ENCODE results near the gene RAP1A. TPM values are rescaled to one million over a fixed set of nuclear protein-coding genes. Genes with fewer than 3 reads are reported as not detected.
A peak's percentile ranks its signal among the peaks of the same experiment; 100 is the strongest.

Gene RAP1A
- total and polyA plus RNA-seq, 2 experiments from 2014 or later: 37.6 to 40.0 TPM

DNA sequence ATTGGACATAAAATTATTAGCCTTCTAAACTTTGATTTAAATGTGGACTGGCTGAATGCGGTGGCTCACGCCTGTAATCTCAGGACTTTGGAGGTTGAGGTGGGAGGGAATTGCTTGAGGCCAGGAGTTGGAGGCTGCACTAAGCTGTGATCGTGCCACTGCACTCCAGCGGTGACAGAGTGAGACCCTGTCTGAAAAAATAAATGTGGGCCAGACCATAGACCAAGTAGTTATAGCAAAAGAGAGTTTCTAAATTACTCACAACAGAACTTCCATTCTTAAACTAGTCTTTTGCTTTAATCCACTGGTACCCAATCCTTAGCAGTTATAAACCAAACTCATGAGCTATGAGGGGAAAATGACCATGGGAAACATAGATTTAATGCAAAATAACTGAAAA is 35.2 kb downstream of the RAP1A start:
- H2AFZ ChIP-seq: no peak overlapping the region
- H4K20me1 ChIP-seq (ENCODE audit: insufficient read depth): peaks cover 6% of the 10 kb centered on the region; the same call in 1 of the 2 replicates
- no peak overlapping the region for H3K4me2 ChIP-seq (ENCODE audit: unreplicated experiment)
- no peak overlapping the region for H3K27ac ChIP-seq
- WGBS, 2 experiments (ENCODE audit: low coverage in 1 of 2, low lambda C conversion rate in 2 of 2, missing lambda C conversion rate in 2 of 2): 96 to 98% methylated on average over 4 of the region's 4 CpGs
- in situ Hi-C loops (cut with MboI): no loop called here
- no peak overlapping the region for H3K9ac ChIP-seq
- H3K4me3 ChIP-seq: no peak overlapping the region
- H3K27me3 ChIP-seq (replicated peaks; ENCODE audit: insufficient read depth): no peaks in the 10 kb centered on the region
- H3K4me1 ChIP-seq (ENCODE audit: insufficient read depth): peaks cover 12% of the 10 kb centered on the region; the same call in 1 of the 2 replicates
- H3K9me3 ChIP-seq (ENCODE audit: low read depth): no peaks in the 10 kb centered on the region
- H3K79me2 ChIP-seq (ENCODE audit: insufficient read depth): peaks cover 100% of the 10 kb centered on the region
- H3K9me2 ChIP-seq (ENCODE audit: insufficient read depth): no peaks in the 10 kb centered on the region
- H3K36me3 ChIP-seq (ENCODE audit: low read depth): peaks cover 4% of the 10 kb centered on the region; the same call in 1 of the 2 replicates
- no peak for TF ChIP-seq EZH2 (IDR thresholded peaks at IDR 0.05; ENCODE audit: insufficient read depth, poor library complexity, severe bottlenecking)
- no peak for TF ChIP-seq EZH2phosphoT487 (IDR thresholded peaks at IDR 0.05; ENCODE audit: insufficient read depth, low read depth)
- DNase-seq: no peak
- H3F3A ChIP-seq (ENCODE audit: insufficient read depth): peaks cover 14% of the 10 kb centered on the region; the same call in 1 of the 2 replicates

DNA sequence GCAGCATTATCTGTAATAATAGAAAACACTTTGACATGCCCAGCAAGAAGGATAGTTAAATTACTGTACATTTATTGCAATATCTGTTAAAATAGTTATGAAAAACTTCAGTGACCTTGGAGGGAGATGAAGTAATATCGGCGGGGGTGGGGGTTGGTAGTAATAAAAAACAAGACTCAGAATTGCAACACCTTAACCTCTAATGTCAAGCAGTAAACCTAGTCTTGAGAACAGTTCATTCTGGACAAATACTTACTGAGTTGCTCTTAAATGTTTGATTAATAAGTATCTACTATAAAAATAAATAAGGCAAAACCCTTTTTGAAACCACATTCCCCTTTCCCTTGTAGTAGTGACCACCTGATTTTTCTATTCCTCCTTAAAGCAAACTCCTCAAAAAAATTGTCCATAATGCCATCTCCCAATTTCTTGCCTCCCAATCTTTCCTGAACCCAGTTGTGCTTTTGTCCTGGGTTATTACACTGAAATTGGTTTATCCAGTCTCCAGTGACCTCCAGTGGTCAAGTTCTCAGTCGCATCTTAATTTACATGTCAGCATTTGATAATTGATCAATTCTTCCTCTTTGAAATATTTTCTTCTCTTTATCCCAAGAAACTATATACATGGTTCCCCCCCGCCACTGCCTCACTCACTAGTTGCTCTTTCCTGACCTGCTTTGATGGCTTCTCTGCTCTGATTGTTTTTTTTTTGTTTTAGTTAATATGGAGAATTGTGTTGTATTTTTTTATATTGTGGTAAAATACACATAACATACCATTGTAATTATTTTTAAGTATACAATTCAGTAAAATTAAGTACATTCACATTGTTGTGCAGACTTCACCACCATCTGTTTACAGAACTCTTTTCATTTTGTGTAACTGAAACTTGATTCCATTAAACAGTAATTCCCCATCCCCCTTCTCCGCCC is 36.8 kb downstream of the RAP1A start:
- Histone ChIP-seq H3K9ac (no peak overlapping the region), H4K20me1 (ENCODE audit: insufficient read depth) (peaks cover 11% of the 10 kb centered on the region; the same call in 1 of the 2 replicates), H3K36me3 (ENCODE audit: low read depth) (no peaks in the 10 kb centered on the region), H3K27me3 (replicated peaks; ENCODE audit: insufficient read depth) (no peaks in the 10 kb centered on the region), H3K4me1 (ENCODE audit: insufficient read depth) (peaks cover 24% of the 10 kb centered on the region), H3K4me2 (ENCODE audit: unreplicated experiment) (no peak overlapping the region), H3K27ac (no peak overlapping the region), H3K4me3 (no peak overlapping the region), H3K9me3 (ENCODE audit: low read depth) (no peaks in the 10 kb centered on the region), H3F3A (ENCODE audit: insufficient read depth) (peaks cover 23% of the 10 kb centered on the region; the same call in 1 of the 2 replicates), H2AFZ (no peak overlapping the region), H3K9me2 (ENCODE audit: insufficient read depth) (no peaks in the 10 kb centered on the region), H3K79me2 (ENCODE audit: insufficient read depth) (peaks cover 100% of the 10 kb centered on the region)
- TF ChIP-seq EZH2phosphoT487 (IDR thresholded peaks at IDR 0.05; ENCODE audit: insufficient read depth, low read depth) (no peak), EZH2 (IDR thresholded peaks at IDR 0.05; ENCODE audit: insufficient read depth, poor library complexity, severe bottlenecking) (no peak)
- in situ Hi-C loops (cut with MboI): no loop called here
- 52 to 55% methylated on average over 5 of the region's 5 CpGs for WGBS, 2 experiments (ENCODE audit: low coverage in 1 of 2, low lambda C conversion rate in 2 of 2, missing lambda C conversion rate in 2 of 2)
- DNase-seq: peak; percentile 75

- peaks cover 24% of the 10 kb centered on the region for H3K4me1 ChIP-seq (ENCODE audit: insufficient read depth)
- no peak overlapping the region for H3K4me2 ChIP-seq (ENCODE audit: unreplicated experiment)
- H3K9me2 ChIP-seq (ENCODE audit: insufficient read depth): no peaks in the 10 kb centered on the region
- H2AFZ ChIP-seq: no peak overlapping the region
- no peak overlapping the region for H3K9ac ChIP-seq
- no peak overlapping the region for H3K27ac ChIP-seq
- no peaks in the 10 kb centered on the region for H3K27me3 ChIP-seq (replicated peaks; ENCODE audit: insufficient read depth)
- DNase-seq: no peak
- TF ChIP-seq EZH2 (IDR thresholded peaks at IDR 0.05; ENCODE audit: insufficient read depth, poor library complexity, severe bottlenecking) (no peak), EZH2phosphoT487 (IDR thresholded peaks at IDR 0.05; ENCODE audit: insufficient read depth, low read depth) (no peak)
- peaks cover 23% of the 10 kb centered on the region; the same call in 1 of the 2 replicates for H3F3A ChIP-seq (ENCODE audit: insufficient read depth)
- H3K4me3 ChIP-seq: no peak overlapping the region
- 83 to 88% methylated on average over 5 of the region's 5 CpGs for WGBS, 2 experiments (ENCODE audit: low coverage in 1 of 2, low lambda C conversion rate in 2 of 2, missing lambda C conversion rate in 2 of 2)
- no peaks in the 10 kb centered on the region for H3K9me3 ChIP-seq (ENCODE audit: low read depth)
- in situ Hi-C loops (cut with MboI): no loop called here
- H4K20me1 ChIP-seq (ENCODE audit: insufficient read depth): peaks cover 11% of the 10 kb centered on the region; the same call in 1 of the 2 replicates
- H3K36me3 ChIP-seq (ENCODE audit: low read depth): no peaks in the 10 kb centered on the region
- H3K79me2 ChIP-seq (ENCODE audit: insufficient read depth): peaks cover 100% of the 10 kb centered on the region
Measured at GRCh38 chr1:111658622-111659021, 39.0 kb downstream of the RAP1A start.

GRCh38 chr1:111660204-111661150 is 40.9 kb downstream of the RAP1A start:
- in situ Hi-C loops (cut with MboI): loop anchor here (10.0 kb wide), 1 partner anchor 166 kb away; no protein-coding TSS in a partner anchor
- H3K9ac ChIP-seq: no peak overlapping the region
- H3K36me3 ChIP-seq (ENCODE audit: low read depth): no peaks in the 10 kb centered on the region
- H3K4me2 ChIP-seq (ENCODE audit: unreplicated experiment): peak overlapping the region; percentile 14
- H3K79me2 ChIP-seq (ENCODE audit: insufficient read depth): peaks cover 100% of the 10 kb centered on the region
- no peaks in the 10 kb centered on the region for H3K9me3 ChIP-seq (ENCODE audit: low read depth)
- peak; percentile 61 for DNase-seq
- no peak overlapping the region for H3K27ac ChIP-seq
- no peaks in the 10 kb centered on the region for H3K27me3 ChIP-seq (replicated peaks; ENCODE audit: insufficient read depth)
- WGBS, 2 experiments (ENCODE audit: low coverage in 1 of 2, low lambda C conversion rate in 2 of 2, missing lambda C conversion rate in 2 of 2): 54% methylated on average over 5 of the region's 5 CpGs
- H3K4me1 ChIP-seq (ENCODE audit: insufficient read depth): peaks cover 30% of the 10 kb centered on the region
- 0 out of 2 replicates have a peak, but pooled peaks cover 23% of the 10 kb centered on the region for H3F3A ChIP-seq (ENCODE audit: insufficient read depth)
- TF ChIP-seq EZH2 (IDR thresholded peaks at IDR 0.05; ENCODE audit: insufficient read depth, poor library complexity, severe bottlenecking) (no peak), EZH2phosphoT487 (IDR thresholded peaks at IDR 0.05; ENCODE audit: insufficient read depth, low read depth) (no peak)
- H3K4me3 ChIP-seq: no peak overlapping the region
- peaks cover 22% of the 10 kb centered on the region; the same call in 1 of the 2 replicates for H4K20me1 ChIP-seq (ENCODE audit: insufficient read depth)
- H2AFZ ChIP-seq: no peak overlapping the region
- no peaks in the 10 kb centered on the region for H3K9me2 ChIP-seq (ENCODE audit: insufficient read depth)

Data from GM23248 (cell line).